H9 (cell line): Measurements from ENCODE around the gene DPH6. TPM values are rescaled to one million over a fixed set of nuclear protein-coding genes. Genes with fewer than 3 reads are reported as not detected.

ENCODE experiments used
- DNase-seq: peaks from one replicate; pipeline ENCODE4 v3.0.0-alpha.2; 2017
- H2AFZ ChIP-seq: one replicate; pipeline ENCODE4 v1.6.1; 2013; ENCODE audit warnings: mild to moderate bottlenecking, low read length, control low read depth, moderate library complexity
- H2AK5ac ChIP-seq: 2 replicates; pipeline ENCODE4 v1.6.1; 2013; ENCODE audit warnings: low read length, control low read depth, mixed read lengths; ENCODE audit not compliant: insufficient read length
- H2BK120ac ChIP-seq: one replicate; pipeline ENCODE4 v1.6.1; 2013; ENCODE audit warnings: low read depth, mild to moderate bottlenecking, low read length, control low read depth, inconsistent platforms; ENCODE audit not compliant: poor library complexity, severe bottlenecking
- H2BK12ac ChIP-seq: 2 replicates; pipeline ENCODE4 v1.6.1; 2013; ENCODE audit warnings: low read length, control low read depth, mixed read lengths, low read depth; ENCODE audit not compliant: insufficient read length
- H2BK15ac ChIP-seq: 2 replicates; pipeline ENCODE4 v1.6.1; 2013; ENCODE audit warnings: low read depth, low read length, control low read depth
- H2BK20ac ChIP-seq: one replicate; pipeline ENCODE4 v1.6.1; 2013; ENCODE audit warnings: low read depth, mild to moderate bottlenecking, low read length, control low read depth, inconsistent platforms; ENCODE audit not compliant: poor library complexity, severe bottlenecking
- H2BK5ac ChIP-seq: 2 replicates; pipeline ENCODE4 v1.6.1; 2013; ENCODE audit warnings: low read length, control low read depth, mixed read lengths; ENCODE audit not compliant: insufficient read length
- H3K14ac ChIP-seq: 2 replicates; pipeline ENCODE4 v1.6.1; 2013; ENCODE audit warnings: low read length, control low read depth; ENCODE audit not compliant: insufficient read depth
- H3K18ac ChIP-seq: 2 replicates; pipeline ENCODE4 v1.6.1; 2013; ENCODE audit warnings: low read depth, mild to moderate bottlenecking, mixed read lengths, low read length, control low read depth; ENCODE audit not compliant: insufficient read length
- H3K23ac ChIP-seq: 2 replicates; pipeline ENCODE4 v1.6.1; 2013; ENCODE audit warnings: low read length, control low read depth, mixed read lengths, low read depth; ENCODE audit not compliant: insufficient read length
- H3K23me2 ChIP-seq: 2 replicates; pipeline ENCODE4 v1.6.1; 2013; ENCODE audit warnings: low read depth, mild to moderate bottlenecking, mixed read lengths, low read length, control low read depth; ENCODE audit not compliant: insufficient read length, poor library complexity, severe bottlenecking
- H3K27ac ChIP-seq: 2 replicates; pipeline ENCODE4 v1.5.1; 2013; ENCODE audit warnings: low read length, control low read depth, mixed read lengths, low read depth; ENCODE audit not compliant: insufficient read length
- H3K27me3 ChIP-seq: 2 replicates; pipeline ENCODE4 v1.6.1; 2013; ENCODE audit warnings: low read length, control low read depth, inconsistent platforms; ENCODE audit not compliant: insufficient read depth
- H3K4ac ChIP-seq: 2 replicates; pipeline ENCODE4 v1.6.1; 2013; ENCODE audit warnings: low read depth, mild to moderate bottlenecking, control low read depth, inconsistent platforms, low read length, moderate library complexity
- H3K4me1 ChIP-seq: 2 replicates; pipeline ENCODE4 v1.6.1; 2013; ENCODE audit warnings: low read length, control low read depth, inconsistent platforms; ENCODE audit not compliant: insufficient read depth
- H3K4me2 ChIP-seq: 2 replicates; pipeline ENCODE4 v1.6.1; 2013; ENCODE audit warnings: low read length, control low read depth, mixed read lengths; ENCODE audit not compliant: insufficient read length, insufficient read depth
- H3K56ac ChIP-seq: 2 replicates; pipeline ENCODE4 v1.6.1; 2013; ENCODE audit warnings: low read depth, mild to moderate bottlenecking, mixed read lengths, low read length, control low read depth; ENCODE audit not compliant: insufficient read length
- H3K79me1 ChIP-seq: 2 replicates; pipeline ENCODE4 v1.6.1; 2013; ENCODE audit warnings: low read depth, mild to moderate bottlenecking, moderate library complexity, low read length, control low read depth, inconsistent platforms; ENCODE audit not compliant: insufficient read depth, poor library complexity, severe bottlenecking
- H3K79me2 ChIP-seq: 2 replicates; pipeline ENCODE4 v1.6.1; 2013; ENCODE audit warnings: low read length, control low read depth, inconsistent platforms; ENCODE audit not compliant: insufficient read depth
- H3K9ac ChIP-seq: 2 replicates; pipeline ENCODE4 v1.6.1; 2013; ENCODE audit warnings: low read length, control low read depth, mixed read lengths; ENCODE audit not compliant: insufficient read length; ENCODE audit errors: extremely low read depth
- H3K9me3 ChIP-seq: one replicate; pipeline ENCODE4 v1.6.1; 2013; ENCODE audit warnings: low read depth, low read length, inconsistent platforms; ENCODE audit not compliant: control insufficient read depth
- H3T11ph ChIP-seq: one replicate; pipeline ENCODE4 v1.6.1; 2013; ENCODE audit warnings: mild to moderate bottlenecking, low read length, control low read depth, inconsistent platforms
- H4K20me1 ChIP-seq: one replicate; pipeline ENCODE4 v1.6.1; 2013; ENCODE audit not compliant: control insufficient read depth, insufficient read length, insufficient read depth
- H4K5ac ChIP-seq: 2 replicates; pipeline ENCODE4 v1.6.1; 2013; ENCODE audit warnings: low read depth, mild to moderate bottlenecking, mixed read lengths, low read length, control low read depth; ENCODE audit not compliant: insufficient read length
- H4K8ac ChIP-seq: replicated peaks from 2 replicates; pipeline ENCODE4 v1.6.1; 2013; ENCODE audit warnings: low read length, control low read depth, mixed read lengths, low read depth; ENCODE audit not compliant: insufficient read length
- H4K91ac ChIP-seq: 2 replicates; pipeline ENCODE4 v1.6.1; 2013; ENCODE audit warnings: low read depth, mild to moderate bottlenecking, moderate library complexity, mixed read lengths, low read length, control low read depth; ENCODE audit not compliant: insufficient read length
- H3K27ac Mint-ChIP-seq, 3 experiments: 2 replicates in 2 of 3; 3 replicates in 1 of 3; pipeline ENCODE4 v1.8.0; 2020 to 2021; ENCODE audit warnings: mixed read lengths in 3 of 3, mild to moderate bottlenecking in 1 of 3, moderate library complexity in 1 of 3
- H3K27me3 Mint-ChIP-seq: 2 replicates; pipeline ENCODE4 v1.8.0; 2021; ENCODE audit warnings: low read depth, mild to moderate bottlenecking, moderate library complexity, mixed read lengths
- H3K36me3 Mint-ChIP-seq, 3 experiments: 2 replicates in 2 of 3; 3 replicates in 1 of 3; pipeline ENCODE4 v1.8.0; 2020 to 2021; ENCODE audit warnings: low read depth in 3 of 3, mixed read lengths in 3 of 3; ENCODE audit not compliant: insufficient read depth in 1 of 3
- H3K4me1 Mint-ChIP-seq, 2 experiments: 2 replicates each; pipeline ENCODE4 v1.8.0; 2020; ENCODE audit warnings: mixed read lengths in 2 of 2
- H3K4me3 Mint-ChIP-seq, 2 experiments: 2 replicates in 1 of 2; 3 replicates in 1 of 2; pipeline ENCODE4 v1.8.0; 2020 to 2021; ENCODE audit warnings: mild to moderate bottlenecking in 2 of 2, mixed read lengths in 2 of 2, moderate library complexity in 1 of 2
- H3K9me3 Mint-ChIP-seq, 2 experiments: 2 replicates in 1 of 2; 3 replicates in 1 of 2; pipeline ENCODE4 v1.8.0; 2020; ENCODE audit warnings: mild to moderate bottlenecking in 2 of 2, mixed read lengths in 2 of 2, moderate library complexity in 1 of 2
- CTCF ChIP-seq: fragments of 200-600 bp; sonication (generic); conservative IDR thresholded peaks from 3 replicates; pipeline ENCODE4 v1.8.0; 2021; ENCODE audit warnings: antibody characterized with exemption, mild to moderate bottlenecking
- microRNA-seq: library from miRNA; unstranded; fragments of <30 nt; microRNA quantifications from one replicate; pipeline ENCODE4, GENCODE V29; 2020; ENCODE audit warnings: borderline microRNAs expressed
- total RNA-seq: library from RNA; stranded (reverse); gene quantifications from 2 replicates; pipeline ENCODE4 v1.2.1, GENCODE V29; 2021

The DPH6 gene
- total RNA-seq, 1 experiment from 2014 or later: 42.0 TPM

- no peak overlapping the region for H4K5ac ChIP-seq
- H3K27ac ChIP-seq: no peak overlapping the region
- H2AFZ ChIP-seq: no peak overlapping the region
- H3K23me2 ChIP-seq: no peaks in the 10 kb centered on the region
- H3K27me3 ChIP-seq: no peaks in the 10 kb centered on the region
- no peaks in the 10 kb centered on the region for H4K20me1 ChIP-seq
- no peak for DNase-seq
- no peak overlapping the region for H2AK5ac ChIP-seq
- H3K4me1 Mint-ChIP-seq: no peaks in the 10 kb centered on the region
- no peak overlapping the region for H3K27ac Mint-ChIP-seq
- no peaks in the 10 kb centered on the region for H3K9me3 ChIP-seq
- H3K36me3 Mint-ChIP-seq: no peaks in the 10 kb centered on the region
- H3K4me1 ChIP-seq: no peaks in the 10 kb centered on the region
- no peaks in the 10 kb centered on the region for H3K79me2 ChIP-seq
- H3K9me3 Mint-ChIP-seq: no peaks in the 10 kb centered on the region
- no peak overlapping the region for H2BK12ac ChIP-seq
- no peak overlapping the region for H2BK15ac ChIP-seq
- H3T11ph ChIP-seq: no peak overlapping the region
- no peak overlapping the region for H2BK5ac ChIP-seq
- no peak overlapping the region for H4K8ac ChIP-seq
- H3K9ac ChIP-seq: no peak overlapping the region
- no peaks in the 10 kb centered on the region for H3K79me1 ChIP-seq
- H3K4me2 ChIP-seq: no peak overlapping the region
- H3K14ac ChIP-seq: no peak overlapping the region
- H3K23ac ChIP-seq: no peak overlapping the region
- no peak overlapping the region for H3K4ac ChIP-seq
- TF ChIP-seq CTCF: no peak
- H2BK20ac ChIP-seq: no peak overlapping the region
- no peaks in the 10 kb centered on the region for H3K27me3 Mint-ChIP-seq
- no peak overlapping the region for H3K18ac ChIP-seq
- H2BK120ac ChIP-seq: no peak overlapping the region
- no peak overlapping the region for H4K91ac ChIP-seq
- no peak overlapping the region for H3K56ac ChIP-seq
- no peak overlapping the region for H3K4me3 Mint-ChIP-seq
These were observed 225.1 kb downstream of the DPH6 start for GRCh38 chr15:35320911-35321310.

Small RNA genes lying within 50 kb of the gene (microRNA-seq; reads per million reads assigned to microRNA genes)
- gene MIR3942: not detected
